DMS 273 treated with DMSO at 0.1 percent for 48 hours (cell line): ENCODE data around the gene GNB2.
"Not testable (repeated sequence)": the region's sequence is repeated elsewhere in the genome, so short reads cannot be mapped to it uniquely, and the experiment has no call there.

Experiments used
- DNase-seq: peaks from one replicate; lab custom pipeline; 2025; lab: John Stamatoyannopoulos, UW

The GNB2 gene

DNA sequence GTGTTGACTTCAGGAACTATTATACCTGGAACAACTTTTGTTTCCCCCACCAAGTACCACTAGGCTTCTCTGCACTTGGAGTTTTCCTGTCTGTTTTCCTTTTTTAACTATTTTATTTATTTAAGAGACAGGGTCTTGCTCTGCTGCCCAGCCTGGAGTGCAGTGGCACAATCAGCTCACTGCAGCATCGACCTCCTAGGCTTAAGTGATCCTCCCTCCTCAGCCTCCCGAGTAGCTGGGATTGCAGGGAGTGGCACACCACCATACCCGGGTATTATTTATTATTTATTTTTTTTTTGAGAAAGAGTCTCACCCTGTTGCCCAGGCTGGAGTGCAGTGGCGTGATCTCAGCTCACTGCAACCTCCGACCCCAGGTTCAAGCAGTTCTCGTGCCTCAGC is 22.6 kb downstream of the GNB2 start:
- DNase-seq: no peak

DNA sequence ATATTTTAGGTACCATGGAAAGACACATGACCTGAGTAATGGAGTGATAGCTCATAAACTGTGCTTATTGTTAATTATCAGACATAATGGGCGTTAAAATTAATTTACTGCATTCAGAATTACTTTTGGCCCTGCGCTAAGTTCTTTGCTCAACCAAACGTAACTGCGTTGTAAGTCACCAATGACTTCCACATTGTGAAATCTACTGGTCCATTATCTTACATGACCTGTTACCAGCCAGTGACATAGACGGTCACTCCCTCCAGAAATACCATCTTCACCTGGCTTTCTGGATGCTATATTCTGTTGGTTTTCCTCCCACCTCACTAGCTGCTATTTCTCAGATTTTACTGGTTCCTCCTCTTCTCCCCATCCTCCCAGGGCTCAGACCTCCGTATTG is 25.5 kb downstream of the GNB2 start:
- DNase-seq: no peak

DNA sequence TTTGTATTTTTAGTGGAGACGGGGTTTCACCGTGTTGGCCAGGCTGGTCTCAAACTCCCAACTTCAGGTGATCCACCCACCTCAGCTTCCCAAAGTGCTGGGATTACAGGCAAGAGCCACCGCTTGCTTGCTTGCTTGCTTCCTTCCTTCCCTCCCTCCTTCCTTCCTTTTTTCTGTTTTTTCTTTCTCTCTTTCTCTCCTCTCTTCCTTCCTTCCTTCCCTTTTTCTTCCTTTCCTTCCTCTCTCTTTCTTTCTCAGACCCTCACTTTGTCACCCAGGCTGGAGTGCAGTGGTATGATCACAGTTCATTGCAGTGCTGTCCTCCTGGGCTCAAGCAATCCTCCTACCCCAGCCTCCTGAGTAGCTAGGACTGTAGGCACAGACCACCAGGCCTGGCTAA is 27.5 kb downstream of the GNB2 start:
- not testable (repeated sequence) for DNase-seq

DNA sequence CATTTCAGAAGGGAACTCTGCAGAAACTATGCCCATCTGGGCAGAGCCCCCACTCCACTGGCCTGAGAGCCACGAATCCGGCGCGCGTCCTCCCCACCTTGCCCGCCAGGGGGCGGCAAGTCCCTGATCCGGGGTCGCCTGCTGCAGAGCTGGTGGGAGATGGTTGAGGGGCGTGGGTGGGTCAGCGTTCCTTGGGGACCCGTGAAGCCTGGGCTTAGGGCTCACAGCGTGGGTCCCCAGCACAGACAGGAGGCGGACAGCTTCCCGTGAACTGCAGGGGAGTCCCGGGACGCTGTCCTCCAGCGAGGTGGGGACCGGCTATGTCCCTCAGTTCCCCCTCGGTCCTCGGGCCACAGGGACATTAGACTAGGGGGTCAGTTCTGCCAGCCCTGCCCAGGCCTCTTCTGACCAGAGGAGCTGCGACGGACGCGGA is 31.8 kb downstream of the GNB2 start:
- peak; percentile 38 for DNase-seq

DNA sequence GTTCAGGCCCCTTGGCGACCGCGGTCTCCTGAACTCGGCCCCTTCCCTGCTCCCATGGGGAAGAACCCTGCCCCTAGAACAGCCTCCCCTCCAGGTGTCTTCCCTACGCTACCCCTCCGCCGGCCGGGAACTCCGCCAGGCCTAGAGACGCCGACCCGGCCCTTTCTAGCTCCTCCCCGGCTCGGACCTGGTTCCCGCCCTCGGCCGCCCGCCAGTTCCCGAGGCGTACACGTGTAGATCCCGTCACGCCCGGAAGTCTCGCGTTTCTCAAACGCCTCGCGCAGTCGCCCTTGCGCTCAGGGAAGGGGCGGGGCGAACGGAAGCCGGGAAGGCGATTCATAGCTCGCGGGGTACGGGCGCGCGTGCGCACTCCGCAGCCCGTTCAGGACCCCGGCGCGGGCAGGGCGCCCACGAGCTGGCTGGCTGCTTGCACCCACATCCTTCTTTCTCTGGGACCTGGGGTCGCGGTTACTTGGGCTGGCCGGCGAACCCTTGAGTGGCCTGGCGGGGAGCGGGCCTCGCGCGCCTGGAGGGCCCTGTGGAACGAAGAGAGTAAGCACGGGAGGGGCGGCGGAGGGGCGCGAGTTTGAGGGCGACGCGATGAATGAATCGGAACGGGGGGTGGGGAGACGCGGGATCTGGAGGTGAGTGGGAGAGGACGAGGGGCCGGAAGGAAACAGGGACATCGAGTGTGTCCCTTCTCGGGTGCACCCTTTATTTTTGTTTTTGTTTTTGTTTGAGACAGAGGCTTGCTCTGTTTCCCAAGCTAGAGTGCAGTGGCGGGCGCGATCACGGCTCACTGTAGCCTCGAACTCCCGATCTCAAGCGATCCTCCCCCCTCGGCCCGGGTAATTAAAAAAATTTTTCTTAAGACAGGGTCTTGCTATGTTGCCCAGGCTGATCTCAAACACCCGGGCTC is 32.5 kb downstream of the GNB2 start, which contains the start of gene POP7:
Gene POP7 (plus strand): TSS at position 369 of the 919 bp plus-strand sequence. CDS start 710 bp downstream, outside the sequence.
- DNase-seq: peak; percentile 96

DNA sequence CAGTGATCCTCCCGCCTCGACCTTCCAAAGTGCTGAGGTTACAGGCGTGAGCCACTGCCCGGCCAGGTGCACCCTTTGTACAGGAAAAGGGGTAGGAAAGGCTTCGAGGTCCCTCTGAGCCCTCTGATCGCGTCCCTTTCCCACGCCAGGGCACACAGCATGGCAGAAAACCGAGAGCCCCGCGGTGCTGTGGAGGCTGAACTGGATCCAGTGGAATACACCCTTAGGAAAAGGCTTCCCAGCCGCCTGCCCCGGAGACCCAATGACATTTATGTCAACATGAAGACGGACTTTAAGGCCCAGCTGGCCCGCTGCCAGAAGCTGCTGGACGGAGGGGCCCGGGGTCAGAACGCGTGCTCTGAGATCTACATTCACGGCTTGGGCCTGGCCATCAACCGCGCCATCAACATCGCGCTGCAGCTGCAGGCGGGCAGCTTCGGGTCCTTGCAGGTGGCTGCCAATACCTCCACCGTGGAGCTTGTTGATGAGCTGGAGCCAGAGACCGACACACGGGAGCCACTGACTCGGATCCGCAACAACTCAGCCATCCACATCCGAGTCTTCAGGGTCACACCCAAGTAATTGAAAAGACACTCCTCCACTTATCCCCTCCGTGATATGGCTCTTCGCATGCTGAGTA is 33.3 kb downstream of the GNB2 start:
- DNase-seq: no peak

DNA sequence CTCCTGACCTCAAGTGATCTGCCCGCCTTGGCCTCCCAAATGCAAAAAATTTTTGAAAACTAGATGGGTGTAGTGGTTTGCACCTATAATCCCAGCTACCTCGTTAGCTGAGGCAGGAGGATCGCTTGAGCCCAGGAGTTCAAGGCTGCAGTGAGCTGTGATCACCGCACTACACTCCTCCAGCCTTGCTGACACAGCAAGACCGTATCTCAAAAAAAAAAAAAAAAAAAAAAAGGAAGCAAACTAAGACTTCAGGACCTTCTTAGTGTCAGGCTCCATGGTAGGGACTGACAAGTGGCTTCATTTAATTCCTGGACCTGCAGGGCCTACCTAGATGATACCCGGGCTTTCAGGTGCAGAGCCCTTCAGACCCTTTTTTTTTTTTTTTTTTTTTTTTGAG is 34.9 kb downstream of the GNB2 start:
- DNase-seq: no peak

DNA sequence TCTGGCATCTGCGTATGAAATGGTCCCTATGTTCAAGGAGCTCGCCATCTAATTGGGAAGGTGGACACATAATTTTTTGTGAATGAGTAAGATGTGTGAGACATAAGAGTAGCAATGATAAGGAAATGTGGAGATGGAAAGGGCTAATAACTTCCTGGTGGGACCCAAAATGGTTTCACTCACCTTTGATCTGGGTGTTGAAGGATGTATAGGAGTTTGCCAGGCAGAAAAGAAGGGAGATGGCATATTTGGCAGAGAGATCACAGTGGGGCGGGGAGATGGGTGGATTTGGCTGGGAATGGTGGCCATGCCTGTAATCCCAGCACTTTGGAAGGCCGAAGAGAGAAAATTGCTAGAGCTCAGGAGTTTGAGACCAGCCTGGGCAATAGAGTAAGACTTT is 36.9 kb downstream of the GNB2 start:
- DNase-seq: no peak

DNA sequence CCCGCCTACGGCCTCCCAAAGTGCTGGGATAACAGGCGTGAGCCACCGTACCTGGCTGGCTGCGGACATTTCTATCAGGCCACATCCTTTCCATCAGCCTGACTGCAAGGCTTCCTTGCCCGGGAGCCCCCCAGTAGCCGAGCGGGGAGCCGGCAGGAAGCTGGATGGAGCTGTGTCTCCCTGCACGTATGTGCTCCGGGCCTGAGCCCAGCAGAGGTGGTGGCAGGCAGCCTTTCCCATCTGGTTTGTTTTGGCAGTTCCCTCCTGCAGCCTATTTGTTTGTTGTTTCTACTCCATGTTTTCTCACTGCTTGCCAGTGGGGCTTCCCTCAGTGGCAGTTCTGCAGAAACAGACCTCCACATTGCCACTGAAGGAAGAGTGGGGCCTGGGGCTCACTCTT is 37.8 kb downstream of the GNB2 start:
- no peak for DNase-seq

DNA sequence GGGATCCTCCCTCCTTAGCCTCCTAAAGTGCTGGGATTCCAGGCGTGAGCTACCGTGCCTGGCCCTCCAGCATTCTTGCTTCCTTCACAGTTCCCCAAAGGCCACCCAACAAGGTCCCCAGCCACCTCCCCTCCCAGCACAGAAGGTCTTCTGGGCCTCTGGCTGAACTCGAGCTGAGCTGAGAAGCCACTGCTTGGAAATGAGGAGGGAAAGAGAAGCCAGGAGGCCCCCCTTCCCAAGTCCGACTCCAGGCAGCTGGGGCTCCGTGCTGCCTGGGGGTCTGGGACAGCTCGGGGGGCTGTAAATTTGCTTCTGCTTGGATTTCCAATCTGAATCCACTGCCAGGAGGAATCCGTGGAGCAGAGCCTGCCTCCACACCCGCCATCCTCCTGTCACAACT is 41.2 kb downstream of the GNB2 start:
- DNase-seq: no peak

DNA sequence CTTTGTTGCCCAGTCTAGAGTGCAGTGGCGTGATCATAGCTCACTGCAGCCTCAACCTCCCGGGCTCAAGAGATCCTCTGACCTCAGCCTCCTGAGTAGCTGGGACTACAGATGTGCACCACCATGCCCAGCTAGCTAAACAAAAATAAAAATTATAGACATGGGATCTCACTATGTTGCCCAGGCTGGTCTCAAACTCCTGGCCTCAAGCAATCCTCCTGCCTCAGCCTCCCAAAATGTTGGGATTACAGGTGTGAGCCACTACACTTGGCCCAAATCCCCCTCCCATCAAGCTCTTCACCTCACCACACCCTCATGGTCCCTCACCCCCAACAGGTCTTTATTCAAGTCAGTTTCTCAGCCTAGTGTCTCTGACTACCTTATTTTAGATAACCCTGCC is 43.5 kb downstream of the GNB2 start:
- DNase-seq: not testable (repeated sequence)

DNA sequence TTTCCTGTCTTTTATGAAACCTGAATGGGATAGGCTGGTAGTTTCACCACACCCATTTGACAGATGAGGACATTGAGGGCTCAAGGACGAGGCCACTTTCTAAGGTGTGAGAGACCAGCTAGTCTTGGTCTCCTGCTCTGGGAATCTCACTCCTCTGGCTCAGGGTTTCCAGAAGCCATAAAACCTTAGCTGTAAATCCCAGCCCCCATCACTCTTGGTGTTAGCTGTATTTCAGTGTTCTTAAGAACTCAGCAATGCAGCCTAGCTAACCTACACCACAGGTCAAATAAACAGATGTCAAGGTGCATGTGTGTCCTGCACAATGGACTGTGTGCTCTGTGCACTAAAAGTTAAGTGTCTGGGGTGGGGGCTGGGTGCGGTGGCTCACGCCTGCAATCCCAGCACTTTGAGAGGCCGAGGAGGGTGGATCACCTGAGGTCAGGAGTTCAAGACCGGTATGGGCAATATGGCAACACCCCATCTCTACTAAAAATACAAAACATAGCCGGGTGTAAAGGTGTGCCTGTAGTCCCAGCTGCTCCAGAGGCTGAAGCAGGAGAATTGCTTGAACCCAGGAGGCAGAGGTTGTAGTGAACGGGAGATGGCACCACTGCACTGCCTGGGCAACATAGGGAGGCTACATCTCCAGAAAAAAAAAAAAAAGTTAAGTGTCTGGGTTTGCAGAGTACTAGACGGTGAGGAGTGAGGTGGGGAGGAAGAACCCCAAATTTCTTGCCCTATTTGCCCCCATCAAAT is 46.2 kb downstream of the GNB2 start:
- no peak for DNase-seq

DNA sequence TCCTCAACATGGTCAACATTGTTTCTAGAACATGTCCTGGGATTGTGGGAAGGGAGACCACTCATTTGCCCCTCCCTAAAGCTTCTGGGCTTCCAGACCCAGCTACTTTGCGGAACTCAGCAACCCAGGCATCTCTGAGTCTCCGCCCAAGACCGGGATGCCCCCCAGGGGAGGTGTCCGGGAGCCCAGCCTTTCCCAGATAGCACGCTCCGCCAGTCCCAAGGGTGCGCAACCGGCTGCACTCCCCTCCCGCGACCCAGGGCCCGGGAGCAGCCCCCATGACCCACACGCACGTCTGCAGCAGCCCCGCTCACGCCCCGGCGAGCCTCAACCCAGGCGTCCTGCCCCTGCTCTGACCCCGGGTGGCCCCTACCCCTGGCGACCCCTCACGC is 46.7 kb downstream of the GNB2 start, which contains the start of gene EPO:
Gene EPO (plus strand): TSS at position 190 of the 392 bp plus-strand sequence. CDS start 513 bp downstream, outside the sequence.
- DNase-seq: no peak

DNA sequence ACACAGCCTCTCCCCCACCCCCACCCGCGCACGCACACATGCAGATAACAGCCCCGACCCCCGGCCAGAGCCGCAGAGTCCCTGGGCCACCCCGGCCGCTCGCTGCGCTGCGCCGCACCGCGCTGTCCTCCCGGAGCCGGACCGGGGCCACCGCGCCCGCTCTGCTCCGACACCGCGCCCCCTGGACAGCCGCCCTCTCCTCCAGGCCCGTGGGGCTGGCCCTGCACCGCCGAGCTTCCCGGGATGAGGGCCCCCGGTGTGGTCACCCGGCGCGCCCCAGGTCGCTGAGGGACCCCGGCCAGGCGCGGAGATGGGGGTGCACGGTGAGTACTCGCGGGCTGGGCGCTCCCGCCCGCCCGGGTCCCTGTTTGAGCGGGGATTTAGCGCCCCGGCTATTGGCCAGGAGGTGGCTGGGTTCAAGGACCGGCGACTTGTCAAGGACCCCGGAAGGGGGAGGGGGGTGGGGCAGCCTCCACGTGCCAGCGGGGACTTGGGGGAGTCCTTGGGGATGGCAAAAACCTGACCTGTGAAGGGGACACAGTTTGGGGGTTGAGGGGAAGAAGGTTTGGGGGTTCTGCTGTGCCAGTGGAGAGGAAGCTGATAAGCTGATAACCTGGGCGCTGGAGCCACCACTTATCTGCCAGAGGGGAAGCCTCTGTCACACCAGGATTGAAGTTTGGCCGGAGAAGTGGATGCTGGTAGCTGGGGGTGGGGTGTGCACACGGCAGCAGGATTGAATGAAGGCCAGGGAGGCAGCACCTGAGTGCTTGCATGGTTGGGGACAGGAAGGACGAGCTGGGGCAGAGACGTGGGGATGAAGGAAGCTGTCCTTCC is 47.3 kb downstream of the GNB2 start:
- DNase-seq: no peak

DNA sequence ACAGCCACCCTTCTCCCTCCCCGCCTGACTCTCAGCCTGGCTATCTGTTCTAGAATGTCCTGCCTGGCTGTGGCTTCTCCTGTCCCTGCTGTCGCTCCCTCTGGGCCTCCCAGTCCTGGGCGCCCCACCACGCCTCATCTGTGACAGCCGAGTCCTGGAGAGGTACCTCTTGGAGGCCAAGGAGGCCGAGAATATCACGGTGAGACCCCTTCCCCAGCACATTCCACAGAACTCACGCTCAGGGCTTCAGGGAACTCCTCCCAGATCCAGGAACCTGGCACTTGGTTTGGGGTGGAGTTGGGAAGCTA is 47.9 kb downstream of the GNB2 start:
- no peak for DNase-seq

DNA sequence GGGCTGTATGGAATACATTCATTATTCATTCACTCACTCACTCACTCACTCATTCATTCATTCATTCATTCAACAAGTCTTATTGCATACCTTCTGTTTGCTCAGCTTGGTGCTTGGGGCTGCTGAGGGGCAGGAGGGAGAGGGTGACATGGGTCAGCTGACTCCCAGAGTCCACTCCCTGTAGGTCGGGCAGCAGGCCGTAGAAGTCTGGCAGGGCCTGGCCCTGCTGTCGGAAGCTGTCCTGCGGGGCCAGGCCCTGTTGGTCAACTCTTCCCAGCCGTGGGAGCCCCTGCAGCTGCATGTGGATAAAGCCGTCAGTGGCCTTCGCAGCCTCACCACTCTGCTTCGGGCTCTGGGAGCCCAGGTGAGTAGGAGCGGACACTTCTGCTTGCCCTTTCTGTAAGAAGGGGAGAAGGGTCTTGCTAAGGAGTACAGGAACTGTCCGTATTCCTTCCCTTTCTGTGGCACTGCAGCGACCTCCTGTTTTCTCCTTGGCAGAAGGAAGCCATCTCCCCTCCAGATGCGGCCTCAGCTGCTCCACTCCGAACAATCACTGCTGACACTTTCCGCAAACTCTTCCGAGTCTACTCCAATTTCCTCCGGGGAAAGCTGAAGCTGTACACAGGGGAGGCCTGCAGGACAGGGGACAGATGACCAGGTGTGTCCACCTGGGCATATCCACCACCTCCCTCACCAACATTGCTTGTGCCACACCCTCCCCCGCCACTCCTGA is 49.1 kb downstream of the GNB2 start:
- no peak for DNase-seq

DNA sequence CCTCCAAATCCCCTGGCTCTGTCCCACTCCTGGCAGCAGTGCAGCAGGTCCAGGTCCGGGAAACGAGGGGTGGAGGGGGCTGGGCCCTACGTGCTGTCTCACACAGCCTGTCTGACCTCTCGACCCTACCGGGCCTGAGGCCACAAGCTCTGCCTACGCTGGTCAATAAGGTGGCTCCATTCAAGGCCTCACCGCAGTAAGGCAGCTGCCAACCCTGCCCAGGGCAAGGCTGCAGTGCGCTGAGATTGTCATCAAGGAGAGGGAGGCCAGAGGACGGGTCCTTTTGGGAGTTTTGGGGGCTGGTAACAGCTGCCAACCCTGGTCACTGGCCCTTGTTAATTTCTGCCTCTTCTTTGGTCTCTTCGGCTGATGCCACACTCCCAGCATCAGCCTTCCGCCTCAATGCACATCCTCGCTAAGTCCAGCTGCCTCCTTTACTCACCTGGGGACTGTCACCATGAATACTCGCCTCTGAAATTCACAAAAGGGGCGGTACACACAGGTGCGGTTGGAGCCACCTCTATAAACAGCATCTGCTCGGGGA is 50.3 kb downstream of the GNB2 start:
- DNase-seq: no peak

DNA sequence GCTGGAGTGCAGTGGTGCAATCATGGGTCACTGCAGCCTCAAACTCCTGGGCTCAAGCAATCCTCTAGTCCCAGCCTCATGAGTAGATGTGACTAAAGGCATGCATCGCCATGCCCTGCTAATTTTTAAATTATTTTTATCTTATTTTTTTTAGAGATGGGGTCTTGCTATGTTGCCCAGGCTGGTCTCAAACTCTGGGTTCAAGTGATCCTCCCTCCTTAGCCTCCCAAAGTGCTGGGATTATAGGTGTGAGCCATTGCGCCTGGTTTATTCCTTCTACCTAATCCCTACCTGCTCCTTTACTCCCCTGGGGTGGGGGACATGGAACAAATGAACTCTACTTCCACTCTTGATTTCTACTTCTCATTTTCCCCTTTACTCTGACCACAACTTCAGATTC is 50.8 kb downstream of the GNB2 start:
- not testable (repeated sequence) for DNase-seq

DNA sequence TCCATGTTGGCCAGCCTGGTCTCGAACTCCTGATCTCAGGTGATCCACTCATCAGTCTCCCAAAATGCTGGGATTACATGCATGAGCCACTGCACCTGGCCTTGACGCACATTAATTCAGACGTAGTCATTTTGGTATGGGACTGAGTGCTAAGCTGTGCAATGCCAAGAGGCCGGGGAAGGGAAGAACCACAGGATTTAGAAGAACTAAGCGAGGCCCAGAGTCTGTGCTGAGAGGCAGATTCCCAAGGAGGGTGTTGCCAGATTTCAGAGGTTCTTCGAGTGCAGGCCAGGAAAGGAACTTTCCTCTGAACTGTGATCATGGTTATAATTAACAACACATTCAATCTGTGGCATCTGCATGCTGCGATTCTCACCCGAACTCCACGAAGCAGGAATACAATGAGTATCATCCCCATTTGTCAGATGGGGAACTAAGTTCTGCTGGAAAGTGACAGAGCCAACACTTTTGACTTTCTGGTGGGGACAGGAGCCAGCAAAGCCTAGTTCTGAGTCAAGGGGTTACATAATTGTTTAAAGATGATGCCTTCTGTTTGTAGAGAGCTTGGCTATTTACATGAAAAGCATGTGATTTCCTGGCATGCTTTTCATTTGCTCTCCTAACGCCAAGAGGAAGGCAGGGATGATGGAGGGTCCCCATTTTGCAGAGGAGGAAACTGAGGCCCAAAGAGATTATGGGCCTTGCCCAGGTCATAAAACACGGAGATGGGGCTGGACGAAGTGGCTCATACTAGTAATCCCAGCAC is 53.6 kb downstream of the GNB2 start:
- DNase-seq: no peak

DNA sequence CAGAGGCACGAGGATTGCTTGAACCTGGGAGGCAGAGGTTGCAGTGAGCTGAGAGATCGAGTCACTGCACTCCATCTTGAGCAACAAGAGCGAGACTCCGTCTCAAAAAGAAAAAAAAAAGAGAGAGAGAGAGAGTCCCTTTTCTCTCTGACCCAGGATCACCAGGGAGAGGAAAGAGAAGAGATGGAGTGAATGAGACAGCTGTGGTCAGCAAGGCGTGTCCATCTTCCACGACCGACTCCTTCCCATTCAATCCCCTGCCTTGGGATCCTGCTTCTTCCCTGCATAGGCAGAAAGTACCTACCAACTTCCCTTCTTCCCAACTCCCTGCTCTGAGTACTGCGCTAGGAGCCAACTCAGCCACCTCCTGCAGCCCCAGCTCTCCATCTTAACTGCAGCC is 54.7 kb downstream of the GNB2 start:
- DNase-seq: no peak
